ENCODE results near the gene SLFN5.
"Not testable (repeated sequence)": the region's sequence is repeated elsewhere in the genome, so short reads cannot be mapped to it uniquely, and the experiment has no call there.

Gene SLFN5

GRCh38 chr17:35242805-35243560, at the start of gene SLFN5:
Gene SLFN5, plus strand, starts transcription at chr17:35243072. Its CDS starts 15,619 bp downstream, at chr17:35258691.
- peak; percentile 89 for DNase-seq

- not testable (repeated sequence) for DNase-seq
Measured at GRCh38 chr17:35194001-35194400, 48.9 kb upstream of the SLFN5 start, which contains the start of gene SLC35G3. Gene SLC35G3, minus strand, starts transcription at chr17:35194393. Its CDS starts 86 bp downstream, at chr17:35194307.

- DNase-seq: not testable (repeated sequence)
Measured at GRCh38 chr17:35195062-35195461, 47.8 kb upstream of the SLFN5 start.

- DNase-seq: not testable (repeated sequence)
Measured at GRCh38 chr17:35202582-35202981, 40.3 kb upstream of the SLFN5 start.

GRCh38 chr17:35210741-35211140, 32.1 kb upstream of the SLFN5 start:
- DNase-seq: no peak

GRCh38 chr17:35212668-35213067, 30.2 kb upstream of the SLFN5 start:
- DNase-seq: no peak

- no peak for DNase-seq
Measured at GRCh38 chr17:35213412-35213940, 29.4 kb upstream of the SLFN5 start.

GRCh38 chr17:35214192-35214591, 28.7 kb upstream of the SLFN5 start:
- DNase-seq: no peak

- no peak for DNase-seq
Measured at GRCh38 chr17:35214631-35215273, 28.1 kb upstream of the SLFN5 start.

- DNase-seq: no peak
Measured at GRCh38 chr17:35217107-35217506, 25.8 kb upstream of the SLFN5 start.

GRCh38 chr17:35218915-35219314, 24.0 kb upstream of the SLFN5 start:
- no peak for DNase-seq

GRCh38 chr17:35222452-35222851, 20.4 kb upstream of the SLFN5 start:
- DNase-seq: no peak

- no peak for DNase-seq
Measured at GRCh38 chr17:35224436-35224835, 18.4 kb upstream of the SLFN5 start.

- DNase-seq: no peak
Measured at GRCh38 chr17:35227546-35227945, 15.3 kb upstream of the SLFN5 start.

- DNase-seq: no peak
Measured at GRCh38 chr17:35229638-35230037, 13.2 kb upstream of the SLFN5 start.

- DNase-seq: not testable (repeated sequence)
Measured at GRCh38 chr17:35234315-35234714, 8.6 kb upstream of the SLFN5 start.

GRCh38 chr17:35235289-35235688, 7.6 kb upstream of the SLFN5 start:
- no peak for DNase-seq

- DNase-seq: no peak
Measured at GRCh38 chr17:35235917-35236316, 7.0 kb upstream of the SLFN5 start.

GRCh38 chr17:35236821-35237220, 6.1 kb upstream of the SLFN5 start:
- no peak for DNase-seq

GRCh38 chr17:35238821-35239220, 4.1 kb upstream of the SLFN5 start:
- DNase-seq: peak; percentile 61

- DNase-seq: no peak
Measured at GRCh38 chr17:35239823-35240222, 3.0 kb upstream of the SLFN5 start.

GRCh38 chr17:35240861-35241260, 2.0 kb upstream of the SLFN5 start:
- no peak for DNase-seq

- DNase-seq: no peak
Measured at GRCh38 chr17:35241520-35241919, 1.4 kb upstream of the SLFN5 start.

- DNase-seq: peak; percentile 32
Measured at GRCh38 chr17:35242158-35242804, 591 bp upstream of the SLFN5 start.
